HG02973 (cell line): ENCODE results near the gene SIL1.
"Not testable (repeated sequence)": the region's sequence is repeated elsewhere in the genome, so short reads cannot be mapped to it uniquely, and the experiment has no call there.

Experiments
- ATAC-seq: cut with Tn5 transposase; IDR thresholded peaks from one replicate; pipeline ENCODE4 v1.9.1; 2021; ENCODE audit warnings: moderate library complexity; ENCODE audit not compliant: unreplicated experiment

The SIL1 gene

DNA sequence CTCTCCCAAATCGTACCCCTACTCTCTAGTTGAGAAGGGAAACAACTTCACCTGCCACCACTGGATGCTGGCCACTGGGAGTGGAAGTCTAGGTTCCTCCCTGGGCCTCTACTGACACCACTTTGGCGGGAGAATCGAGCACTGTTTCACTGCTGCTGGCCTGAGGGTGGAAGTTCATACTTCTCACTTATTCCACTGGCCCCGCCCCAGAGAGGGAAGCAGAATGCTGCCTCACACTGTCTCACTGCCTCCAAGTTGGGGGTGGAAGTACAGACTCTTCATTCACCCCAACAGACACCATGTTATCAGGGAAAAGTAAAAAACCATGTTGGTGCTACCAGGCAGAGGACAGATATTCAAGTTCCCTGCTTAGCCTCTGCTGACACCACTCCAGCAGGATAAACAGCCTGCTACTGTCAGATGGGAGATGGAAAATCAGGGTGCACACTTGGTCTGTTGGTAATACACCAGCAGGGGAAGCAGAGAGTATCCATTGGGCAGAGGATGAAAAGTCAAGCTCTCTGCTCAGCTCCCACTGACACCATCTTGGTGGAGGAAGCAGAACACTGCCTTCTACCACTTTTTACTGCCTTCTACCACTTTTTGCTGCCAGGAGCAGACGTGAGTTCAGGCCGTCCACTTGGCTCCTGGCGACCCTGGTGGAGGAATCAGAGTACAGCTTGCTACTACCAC is 159.4 kb downstream of the SIL1 start:
- no peak for ATAC-seq

GRCh38 chr5:139037732-139038131 is 160.4 kb downstream of the SIL1 start:
- no peak for ATAC-seq

DNA sequence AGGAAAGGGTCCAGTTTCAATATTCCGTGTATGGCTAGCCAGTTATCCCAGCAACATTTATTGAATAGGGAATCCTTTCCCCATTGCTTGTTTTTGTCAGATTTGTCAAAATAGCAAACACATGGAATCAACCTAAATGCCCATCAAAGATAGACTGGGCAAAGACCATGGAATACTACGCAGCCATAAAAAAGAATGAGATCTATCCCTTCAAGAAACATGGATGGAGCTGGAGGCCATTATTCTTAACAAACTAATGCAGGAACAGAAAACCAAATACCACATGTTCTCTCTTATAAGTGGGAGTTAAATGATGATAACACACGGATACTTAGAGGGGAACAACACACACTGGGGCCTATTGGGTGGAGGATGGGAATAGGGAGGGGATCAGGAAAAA is 161.8 kb downstream of the SIL1 start:
- not testable (repeated sequence) for ATAC-seq

DNA sequence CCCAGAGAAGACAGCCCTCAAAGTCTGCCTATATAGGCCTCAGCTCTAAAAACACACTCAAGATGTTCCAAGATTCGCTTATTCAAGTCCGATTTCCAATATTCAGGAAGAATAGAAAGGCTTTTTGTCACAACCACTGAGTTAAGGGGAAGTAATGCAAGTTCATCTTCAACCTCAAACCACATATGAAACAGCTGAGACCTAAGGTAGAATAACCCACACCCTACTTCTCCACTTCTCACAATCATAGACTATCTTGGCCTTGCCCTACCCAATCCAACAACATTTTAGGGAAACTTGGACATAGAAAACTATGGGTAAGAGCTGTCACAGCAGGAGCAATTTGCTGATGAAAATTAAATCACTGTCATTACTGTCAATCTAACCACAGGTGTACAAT is 171.0 kb downstream of the SIL1 start:
- ATAC-seq, result no peak

DNA sequence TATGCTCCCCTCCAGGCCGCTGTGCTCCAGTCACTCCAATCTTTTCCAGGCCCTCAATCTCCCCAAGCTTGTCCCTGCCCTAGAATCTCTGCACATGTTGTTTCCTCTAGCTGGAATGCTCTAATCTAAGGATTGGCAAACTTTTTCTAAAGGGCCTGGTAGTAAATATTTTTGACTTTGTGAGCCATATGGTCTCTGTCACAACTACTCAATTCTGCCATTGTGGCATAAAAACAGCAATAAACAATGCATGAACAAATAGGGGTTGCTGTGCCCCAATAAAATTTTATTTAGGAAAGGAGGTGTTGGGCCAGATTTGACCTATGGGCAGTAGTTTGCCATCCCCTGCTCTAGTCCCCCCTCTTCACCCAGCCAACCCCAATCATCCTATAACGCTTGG is 172.5 kb downstream of the SIL1 start:
- ATAC-seq, result no peak

DNA sequence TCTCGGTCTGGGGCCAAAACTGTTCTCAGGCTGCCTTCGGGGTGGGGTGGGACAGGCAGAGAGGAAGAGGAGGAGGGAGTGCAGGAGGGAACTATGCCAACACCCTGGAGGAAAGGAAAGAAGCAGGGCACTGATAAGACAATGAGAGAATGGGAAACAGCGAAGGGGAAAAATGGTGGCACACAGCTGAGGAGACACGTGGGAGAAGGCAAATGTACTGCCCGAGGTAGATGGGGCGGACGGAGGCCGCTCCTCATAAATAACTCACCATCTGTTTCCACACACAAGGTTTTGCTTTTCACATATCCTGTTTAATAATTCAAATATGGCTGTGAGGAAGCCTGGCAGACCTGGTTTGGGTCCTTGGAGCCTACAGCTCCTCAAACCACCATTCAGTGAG is 174.9 kb downstream of the SIL1 start:
- no peak for ATAC-seq

- ATAC-seq, result no peak
Observed at GRCh38 chr5:139022528-139022927, 175.6 kb downstream of the SIL1 start.

GRCh38 chr5:139021346-139021745 is 176.8 kb downstream of the SIL1 start:
- ATAC-seq, result no peak

- ATAC-seq, result no peak
Observed at GRCh38 chr5:139019880-139020279, 178.3 kb downstream of the SIL1 start.

GRCh38 chr5:139019211-139019610 is 179.0 kb downstream of the SIL1 start:
- ATAC-seq, result no peak

- ATAC-seq, result no peak
Observed at GRCh38 chr5:139017624-139018023, 180.5 kb downstream of the SIL1 start.

DNA sequence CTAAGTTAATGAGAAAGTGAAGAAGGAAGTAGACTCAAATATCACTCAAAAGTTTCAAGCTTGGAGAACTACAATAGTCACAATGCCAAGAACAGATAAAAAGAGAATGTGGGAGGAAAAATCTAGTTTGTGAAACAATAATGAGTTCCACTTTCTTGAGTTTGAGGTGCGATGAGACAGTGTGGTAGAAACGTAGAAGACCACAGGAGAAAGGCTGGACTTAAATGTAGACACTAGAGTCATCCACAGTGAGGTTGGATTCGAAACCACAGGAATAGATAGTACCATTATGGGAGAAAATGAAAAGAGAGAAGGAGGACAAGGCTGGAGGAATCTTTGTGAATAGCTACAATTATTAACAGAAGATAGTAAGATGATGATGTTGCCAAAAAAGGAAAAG is 182.0 kb downstream of the SIL1 start:
- ATAC-seq, result no peak

- ATAC-seq, result no peak
Observed at GRCh38 chr5:139014726-139015125, 183.4 kb downstream of the SIL1 start.

DNA sequence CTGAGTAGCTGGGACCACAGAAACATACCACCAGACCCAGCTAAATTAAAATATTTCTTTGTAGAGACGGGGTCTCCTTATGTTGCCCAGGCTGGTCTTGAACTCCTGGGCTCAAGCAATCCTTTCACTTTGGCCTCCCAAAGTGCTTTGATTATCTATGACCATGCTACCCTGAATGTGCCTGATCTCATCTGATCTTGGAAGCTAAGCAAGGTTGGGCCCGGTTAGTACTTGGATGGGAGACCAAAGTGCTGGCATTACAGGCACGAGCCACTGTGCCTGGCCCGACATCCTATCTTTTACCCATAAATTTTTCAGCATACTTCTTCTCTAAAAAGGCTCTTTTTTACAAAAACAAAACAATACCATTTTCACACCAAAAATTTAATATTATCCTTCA is 186.0 kb downstream of the SIL1 start:
- no peak for ATAC-seq

- ATAC-seq, result not testable (repeated sequence)
Observed at GRCh38 chr5:139011156-139011555, 187.0 kb downstream of the SIL1 start.

GRCh38 chr5:139004374-139005307 is 193.5 kb downstream of the SIL1 start:
- ATAC-seq, result no peak

DNA sequence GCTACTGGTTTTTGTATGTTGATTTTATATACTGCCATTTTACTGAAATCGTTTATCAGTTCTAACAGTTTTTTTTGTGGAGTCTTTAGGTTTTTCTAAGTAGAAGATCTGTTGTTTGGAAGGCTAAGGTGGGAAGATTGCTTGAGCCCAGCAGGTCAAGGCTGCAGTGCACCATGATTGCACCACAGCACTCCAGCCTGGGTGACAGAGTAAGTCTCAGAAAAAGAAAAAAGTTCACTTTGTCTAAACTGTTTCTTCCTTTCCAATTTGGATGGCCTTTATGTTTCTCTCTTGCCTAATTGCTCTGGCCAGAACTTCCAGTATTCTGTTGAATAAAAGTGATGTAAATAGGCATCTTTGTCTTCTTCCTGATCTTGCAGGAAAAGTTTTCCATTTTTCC is 198.5 kb downstream of the SIL1 start:
- ATAC-seq, result no peak

GRCh38 chr5:138998521-138998920 is 199.6 kb downstream of the SIL1 start:
- ATAC-seq, result no peak

- ATAC-seq, result no peak
Observed at GRCh38 chr5:138996120-138996519, 202.0 kb downstream of the SIL1 start.

- no peak for ATAC-seq
Observed at GRCh38 chr5:138990986-138991590, 207.1 kb downstream of the SIL1 start.

DNA sequence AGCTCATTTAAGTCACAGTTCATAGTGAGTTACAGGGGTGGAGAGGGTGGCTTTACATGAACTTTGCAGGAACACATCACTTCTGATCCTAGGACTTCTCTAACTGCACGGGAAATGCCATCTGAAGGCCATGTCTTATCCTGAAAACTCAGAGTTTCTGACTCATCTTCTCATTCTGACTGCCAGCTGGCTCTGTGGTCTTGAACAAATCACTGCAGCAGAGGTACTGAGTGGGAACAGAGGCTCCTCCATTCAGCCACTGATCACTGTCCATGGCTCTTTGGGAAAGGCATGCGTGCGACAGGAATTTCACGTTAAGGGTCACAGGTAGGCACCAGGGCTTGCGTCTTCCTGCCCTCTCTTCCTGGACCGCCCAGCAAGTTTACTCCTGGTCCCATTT is 208.4 kb downstream of the SIL1 start:
- no peak for ATAC-seq
